PC-9 (cell line): ENCODE results near the gene KLHDC8A. TPM values are rescaled to one million over a fixed set of nuclear protein-coding genes. Genes with fewer than 3 reads are reported as not detected.

Source experiments
- BruUV-seq: library from RNA; stranded (reverse); fragments of 400-500 nt; replicated peaks from 2 replicates; lab custom pipeline; 2021; lab: Mats Ljungman, UMichigan
- CTCF ChIA-PET: fragments of 300-600 bp; sonication (Branson Sonifier 250); formaldehyde crosslinking; loops from one replicate; lab custom pipeline; 2022; ENCODE audit warnings: antibody characterized with exemption; lab: Charles Lee
- POLR2A ChIA-PET: fragments of 300-600 bp; sonication (Branson Sonifier 250); formaldehyde crosslinking; loops from one replicate; lab custom pipeline; 2022; ENCODE audit warnings: antibody characterized with exemption; ENCODE audit not compliant: unreplicated experiment; lab: Charles Lee
- DNase-seq, 2 experiments: peaks; one replicate each; pipeline versions ENCODE4 v3.0.0 to v3.0.0-alpha.2; 2015 to 2022; ENCODE audit warnings: mixed read lengths in 1 of 2
- H2AFZ ChIP-seq: fragments of 200-600 bp; sonication (generic); 2 replicates; pipeline ENCODE4 v1.8.1; 2017; ENCODE audit warnings: antibody characterized with exemption
- H3F3A ChIP-seq: fragments of 200-600 bp; sonication (generic); 2 replicates; pipeline ENCODE4 v1.8.1; 2017; ENCODE audit warnings: antibody characterized with exemption, mild to moderate bottlenecking, low read depth; ENCODE audit not compliant: insufficient read depth
- H3K27ac ChIP-seq: fragments of 200-600 bp; sonication (generic); 2 replicates; pipeline ENCODE4 v1.6.1; 2016; ENCODE audit warnings: mixed run types
- H3K27me3 ChIP-seq: fragments of 200-600 bp; sonication (generic); 2 replicates; pipeline ENCODE4 v1.6.1; 2016; ENCODE audit warnings: low read depth, mixed run types; ENCODE audit not compliant: insufficient read depth
- H3K36me3 ChIP-seq: fragments of 200-600 bp; sonication (generic); 2 replicates; pipeline ENCODE4 v1.6.1; 2016; ENCODE audit warnings: low read depth, mixed run types
- H3K4me1 ChIP-seq: fragments of 200-600 bp; sonication (generic); replicated peaks from 2 replicates; pipeline ENCODE4 v1.6.1; 2016; ENCODE audit warnings: mixed run types; ENCODE audit not compliant: insufficient read depth
- H3K4me2 ChIP-seq: fragments of 200-600 bp; sonication (generic); 2 replicates; pipeline ENCODE4 v1.6.1; 2017; ENCODE audit warnings: mixed run types
- H3K4me3 ChIP-seq: fragments of 200-600 bp; sonication (generic); 2 replicates; pipeline ENCODE4 v1.6.1; 2016; ENCODE audit warnings: mixed run types
- H3K79me2 ChIP-seq: fragments of 200-600 bp; sonication (generic); 2 replicates; pipeline ENCODE4 v1.6.1; 2017; ENCODE audit warnings: low read depth, mixed run types
- H3K9me2 ChIP-seq: fragments of 200-600 bp; sonication (generic); 2 replicates; pipeline ENCODE4 v1.8.1; 2017; ENCODE audit warnings: mild to moderate bottlenecking; ENCODE audit not compliant: insufficient read depth
- H3K9me3 ChIP-seq: fragments of 200-600 bp; sonication (generic); 2 replicates; pipeline ENCODE4 v1.8.1; 2016; ENCODE audit warnings: low read depth; ENCODE audit not compliant: insufficient read depth
- H4K20me1 ChIP-seq: fragments of 200-600 bp; sonication (generic); 2 replicates; pipeline ENCODE4 v1.8.1; 2017; ENCODE audit not compliant: insufficient read depth
- EZH2 ChIP-seq: fragments of 200-600 bp; sonication (generic); IDR thresholded peaks from 2 replicates; pipeline ENCODE4 v1.8.0; 2017; ENCODE audit warnings: antibody characterized with exemption, low read depth
- intact Hi-C: fragments of 100-400 bp; cut with micrococcal nuclease; formaldehyde crosslinking; loops from one replicate; pipeline ENCODE4 v1.10.0; 2022; ENCODE audit not compliant: unreplicated experiment
- total RNA-seq: library from RNA; stranded (reverse); gene quantifications from 2 replicates; pipeline ENCODE4 v1.2.3, GENCODE V29; 2021
- TF ChIP-seq, protein P1 (sequence below): fragments of 200-600 bp; sonication (generic); conservative IDR thresholded peaks from 2 replicates; pipeline ENCODE4 v1.6.1; 2017; ENCODE audit warnings: mixed run types, antibody characterized with exemption, mild to moderate bottlenecking, moderate library complexity

The KLHDC8A gene
- total RNA-seq, 1 experiment from 2014 or later, result not detected

DNA sequence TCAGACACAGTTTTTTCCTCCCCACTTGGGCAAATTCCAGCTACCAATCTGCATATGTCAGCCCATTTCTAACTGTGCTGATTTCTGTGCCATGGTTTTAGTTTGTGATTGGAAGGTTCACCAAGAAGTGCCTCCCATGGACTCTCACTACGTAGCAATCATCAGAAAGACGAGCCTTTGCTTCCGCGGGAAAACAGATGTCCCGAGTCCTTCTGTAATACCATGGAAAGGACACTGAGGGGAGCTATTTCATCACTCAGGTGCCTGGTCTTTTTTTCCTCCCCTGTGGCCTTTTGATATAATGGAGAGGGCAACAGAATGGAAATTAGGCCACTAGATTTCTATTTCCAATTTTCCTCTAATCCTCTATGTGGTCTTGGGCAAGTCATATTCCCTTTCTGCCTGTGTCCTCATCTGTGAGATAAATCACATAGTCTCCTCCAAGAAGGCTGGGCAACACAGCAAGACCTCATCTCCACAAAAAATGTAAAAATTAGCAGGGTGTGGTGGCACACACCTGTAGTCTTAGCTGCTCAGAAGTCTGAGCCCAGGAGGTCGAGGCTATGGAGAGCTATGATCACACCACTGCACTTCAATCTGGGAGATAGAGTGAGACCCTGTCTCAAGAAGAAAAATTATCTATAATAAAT, 40.4 kb upstream of the KLHDC8A start:
- Histone ChIP-seq H3K27ac (no peak overlapping the region), H3K4me1 (no peaks in the 10 kb centered on the region), H3K36me3 (no peaks in the 10 kb centered on the region), H3K4me3 (no peak overlapping the region), H3K9me2 (no peaks in the 10 kb centered on the region), H3K9me3 (no peaks in the 10 kb centered on the region), H2AFZ (no peak overlapping the region), H3K27me3 (no peaks in the 10 kb centered on the region), H3K4me2 (no peak overlapping the region), H3F3A (no peaks in the 10 kb centered on the region), H3K79me2 (no peaks in the 10 kb centered on the region), H4K20me1 (no peaks in the 10 kb centered on the region)
- intact Hi-C loops, result loop anchor here (1.0 to 5.0 kb wide), 6 partner anchors 45 to 260 kb away; no protein-coding TSS in a partner anchor
- BruUV-seq, result no TSS peak
- POLR2A ChIA-PET, result interaction anchor here (0.5 to 0.6 kb wide), 2 partner anchors 315 to 395 kb away, joined by 3 to 12 read pairs; no protein-coding TSS in a partner anchor
- DNase-seq, result peak; percentile 30 to 51
- TF ChIP-seq EZH2, result no peak
- TF ChIP-seq, protein P1, sequence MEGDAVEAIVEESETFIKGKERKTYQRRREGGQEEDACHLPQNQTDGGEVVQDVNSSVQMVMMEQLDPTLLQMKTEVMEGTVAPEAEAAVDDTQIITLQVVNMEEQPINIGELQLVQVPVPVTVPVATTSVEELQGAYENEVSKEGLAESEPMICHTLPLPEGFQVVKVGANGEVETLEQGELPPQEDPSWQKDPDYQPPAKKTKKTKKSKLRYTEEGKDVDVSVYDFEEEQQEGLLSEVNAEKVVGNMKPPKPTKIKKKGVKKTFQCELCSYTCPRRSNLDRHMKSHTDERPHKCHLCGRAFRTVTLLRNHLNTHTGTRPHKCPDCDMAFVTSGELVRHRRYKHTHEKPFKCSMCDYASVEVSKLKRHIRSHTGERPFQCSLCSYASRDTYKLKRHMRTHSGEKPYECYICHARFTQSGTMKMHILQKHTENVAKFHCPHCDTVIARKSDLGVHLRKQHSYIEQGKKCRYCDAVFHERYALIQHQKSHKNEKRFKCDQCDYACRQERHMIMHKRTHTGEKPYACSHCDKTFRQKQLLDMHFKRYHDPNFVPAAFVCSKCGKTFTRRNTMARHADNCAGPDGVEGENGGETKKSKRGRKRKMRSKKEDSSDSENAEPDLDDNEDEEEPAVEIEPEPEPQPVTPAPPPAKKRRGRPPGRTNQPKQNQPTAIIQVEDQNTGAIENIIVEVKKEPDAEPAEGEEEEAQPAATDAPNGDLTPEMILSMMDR, result peak; percentile 89
- CTCF ChIA-PET, result interaction anchor here (0.6 to 1.8 kb wide), 8 partner anchors 55 to 335 kb away, joined by 3 to 24 read pairs (median 4); no protein-coding TSS in a partner anchor

DNA sequence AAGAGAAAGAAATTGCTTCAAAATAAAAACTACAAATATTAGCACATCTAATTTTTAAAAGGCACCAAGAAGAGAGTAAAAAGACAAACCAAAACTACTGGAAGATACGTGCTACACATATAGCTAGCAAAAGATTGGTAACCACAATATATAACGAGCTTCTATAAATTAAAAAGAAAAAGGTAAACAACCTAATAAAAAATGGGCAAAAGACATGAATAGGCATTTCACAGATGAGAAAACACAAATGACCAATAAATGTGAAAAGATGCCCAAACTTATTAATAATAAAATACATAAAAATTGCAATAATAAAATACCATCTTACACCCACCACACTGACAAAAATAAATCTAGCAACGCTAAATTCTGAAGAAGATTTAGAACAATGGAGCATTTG, 38.9 kb upstream of the KLHDC8A start:
- Histone ChIP-seq H3K9me3 (no peaks in the 10 kb centered on the region), H3F3A (no peaks in the 10 kb centered on the region), H3K27me3 (no peaks in the 10 kb centered on the region), H3K9me2 (no peaks in the 10 kb centered on the region), H3K27ac (no peak overlapping the region), H3K36me3 (no peaks in the 10 kb centered on the region), H2AFZ (no peak overlapping the region), H3K4me1 (no peaks in the 10 kb centered on the region), H4K20me1 (no peaks in the 10 kb centered on the region), H3K79me2 (no peaks in the 10 kb centered on the region), H3K4me2 (no peak overlapping the region), H3K4me3 (no peak overlapping the region)
- ChIA-PET CTCF (interaction anchor here (0.6 to 0.9 kb wide), 3 partner anchors 28 to 200 kb away, joined by 3 to 5 read pairs (median 4); no protein-coding TSS in a partner anchor), POLR2A (interaction anchor here (0.7 kb wide), 1 partner anchor 87 kb away, joined by 3 read pairs; no protein-coding TSS in a partner anchor)
- no peak for DNase-seq
- no peak for TF ChIP-seq EZH2
- TF ChIP-seq, protein P1, result no peak
- intact Hi-C loops, result loop anchor here (1.0 to 5.0 kb wide), 4 partner anchors 47 to 262 kb away; no protein-coding TSS in a partner anchor
- BruUV-seq, result no TSS peak

DNA sequence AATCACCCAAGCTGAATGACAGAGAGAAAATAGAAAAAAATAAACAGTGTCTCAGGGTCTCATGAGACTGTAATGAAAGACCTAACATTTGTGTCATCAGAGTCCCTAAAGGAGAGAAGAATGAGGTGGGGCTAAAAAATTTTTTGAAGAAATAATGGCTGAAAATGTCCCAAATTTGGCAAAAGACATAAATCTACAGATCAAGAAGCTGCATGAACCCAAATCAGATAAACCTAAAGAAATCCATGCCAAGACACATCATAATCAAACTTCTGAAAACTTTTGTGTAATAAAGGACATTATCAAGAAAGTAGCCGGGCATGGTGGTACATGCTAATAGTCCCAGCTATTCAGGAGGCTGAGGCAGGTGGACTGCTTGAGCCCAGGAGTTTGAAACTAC, 35.9 kb upstream of the KLHDC8A start:
- ChIA-PET POLR2A (no interaction called here), CTCF (interaction anchor here (0.8 kb wide), 1 partner anchor 131 kb away, joined by 4 read pairs; no protein-coding TSS in a partner anchor)
- no peaks in the 10 kb centered on the region for H3K4me1 ChIP-seq
- no peaks in the 10 kb centered on the region for H3K27me3 ChIP-seq
- H3K36me3 ChIP-seq, result no peaks in the 10 kb centered on the region
- no peaks in the 10 kb centered on the region for H3K9me3 ChIP-seq
- H4K20me1 ChIP-seq, result no peaks in the 10 kb centered on the region
- no peak for DNase-seq
- TF ChIP-seq, protein P1, result no peak
- TF ChIP-seq EZH2, result no peak
- no peaks in the 10 kb centered on the region for H3F3A ChIP-seq
- no peak overlapping the region for H3K4me3 ChIP-seq
- no TSS peak for BruUV-seq
- no peak overlapping the region for H3K27ac ChIP-seq
- H3K79me2 ChIP-seq, result no peaks in the 10 kb centered on the region
- H2AFZ ChIP-seq, result no peak overlapping the region
- H3K4me2 ChIP-seq, result no peak overlapping the region
- no peaks in the 10 kb centered on the region for H3K9me2 ChIP-seq
- intact Hi-C loops, result no loop called here
